Gastroesophageal sphincter (tissue), 4 donors: ENCODE results near the gene L1CAM. TPM values are rescaled to one million over a fixed set of nuclear protein-coding genes. Genes with fewer than 3 reads are reported as not detected.
A peak's percentile ranks its signal among the peaks of the same experiment; 100 is the strongest.

Experiments used
- ATAC-seq: fragments of 150-250 bp; one replicate; pipeline ENCODE4 v1.9.1; 2016; ENCODE audit warnings: mild to moderate bottlenecking, moderate library complexity
- H3K27ac ChIP-seq, 4 donors: fragments of 200-600 bp; sonication (generic) in 3 of 4; 1 replicate in 3 of 4; 2 replicates in 1 of 4; pipeline ENCODE4 v1.5.1; 2016 to 2019
- H3K27me3 ChIP-seq: fragments of 200-600 bp; sonication (generic); one replicate; pipeline ENCODE4 v1.5.1; 2019
- H3K36me3 ChIP-seq, 2 donors: fragments of 200-600 bp; sonication (generic); one replicate each; pipeline ENCODE4 v1.5.1; 2019; ENCODE audit warnings: control low read depth in 1 of 2
- H3K4me1 ChIP-seq, 3 donors: fragments of 200-600 bp; sonication (generic); 1 replicate in 2 of 3; 2 replicates in 1 of 3; pipeline ENCODE4 v1.5.1; 2016 to 2019; ENCODE audit warnings: control low read depth in 2 of 3
- H3K4me3 ChIP-seq, 2 donors: fragments of 200-600 bp; sonication (generic); one replicate each; pipeline ENCODE4 v1.5.1; 2019; ENCODE audit warnings: mild to moderate bottlenecking in 1 of 2, moderate library complexity in 1 of 2
- H3K9me3 ChIP-seq, 3 donors: fragments of 200-600 bp; sonication (generic); one replicate each; pipeline ENCODE4 v1.5.1; 2017 to 2019; ENCODE audit warnings: control low read depth in 2 of 3
- EP300 ChIP-seq: sonication (generic); formaldehyde crosslinking; IDR thresholded peaks from one replicate; pipeline ENCODE4 v1.6.1; 2017; ENCODE audit warnings: antibody characterized with exemption, mild to moderate bottlenecking
- POLR2A ChIP-seq, 2 donors: fragments of 450-650 bp; IDR thresholded peaks; one replicate each; pipeline ENCODE4 v1.6.1; 2017; ENCODE audit warnings: antibody characterized with exemption in 2 of 2, mild to moderate bottlenecking in 2 of 2, moderate library complexity in 1 of 2
- POLR2AphosphoS5 ChIP-seq: sonication (generic); formaldehyde crosslinking; IDR thresholded peaks from one replicate; pipeline ENCODE4 v1.6.1; 2017; ENCODE audit warnings: antibody characterized with exemption
- WGBS, 2 donors: methylation state at CpG; one replicate each; pipeline ENCODE4 v1.1.5; 2018; ENCODE audit warnings: low coverage in 1 of 2; 5-methylcytosine and 5-hydroxymethylcytosine counted together
- total RNA-seq, 4 donors: library from RNA; depleted of rRNA; stranded (reverse); fragments of >200 nt; gene quantifications; one replicate each; pipeline ENCODE4 v1.1.0, GENCODE V29; 2016
- TF ChIP-seq, protein P1 (sequence below), 4 experiments: fragments of 200-600 bp in 2 of 4; fragments of 450-650 bp in 2 of 4; sonication (generic) in 1 of 4; IDR thresholded peaks; one replicate each; pipeline ENCODE4 v1.5.1; 2017 to 2019; ENCODE audit warnings: antibody characterized with exemption in 4 of 4, mild to moderate bottlenecking in 2 of 4, moderate library complexity in 2 of 4

Gene L1CAM
- total RNA-seq, 4 donors from 2014 or later = 16.2 to 53.3 (median 26.7) TPM

DNA sequence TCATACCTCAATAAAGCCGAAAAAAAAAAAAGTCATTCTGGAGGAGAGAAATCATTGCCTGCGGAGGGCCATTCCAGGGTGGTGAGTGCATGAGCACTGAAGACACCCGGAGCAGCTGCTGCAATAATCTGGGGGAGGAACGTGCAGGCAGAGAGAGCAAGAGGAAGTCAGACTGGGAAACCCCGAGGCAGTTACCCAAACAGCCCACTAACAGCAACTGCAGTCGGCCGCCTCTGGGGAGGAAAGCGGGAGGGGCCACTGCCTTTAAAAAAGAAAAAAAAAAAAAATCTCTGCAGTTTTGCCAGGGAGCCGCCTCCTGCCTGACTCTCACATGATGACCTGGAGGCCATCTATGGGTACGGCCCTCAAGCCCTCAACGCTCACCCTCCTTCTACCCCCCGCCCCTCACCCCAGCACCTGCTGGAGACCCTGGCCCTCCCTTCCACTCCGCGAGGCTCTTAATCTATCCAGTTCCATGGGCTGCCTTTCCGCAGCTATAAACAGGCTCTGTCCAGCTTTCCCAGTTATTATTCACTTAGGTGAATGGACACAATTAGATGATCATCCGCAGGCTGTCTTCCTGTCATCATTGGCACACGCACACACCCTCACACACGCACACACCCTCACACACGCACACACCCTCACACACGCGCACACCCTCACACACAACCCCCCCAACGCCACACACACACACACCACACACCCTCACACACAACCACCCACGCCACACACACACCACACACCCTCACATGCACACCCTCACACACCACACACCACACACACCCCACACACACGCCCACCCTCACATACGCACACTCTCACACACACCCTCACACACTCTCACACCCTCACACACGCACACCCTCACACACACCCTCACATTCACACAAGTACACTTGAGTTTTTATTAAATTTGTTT, 15.1 kb upstream of the L1CAM start:
- 32 to 58% methylated on average over 10 to 15 of the region's 26 CpGs for WGBS, 2 donors
- Histone ChIP-seq H3K36me3 (no peaks in the 10 kb centered on the region), H3K27ac (peak overlapping the region in 2 of 4 donors; percentile 44 to 52), H3K4me1 (peaks cover 0 to 43% (median 3%) of the 10 kb centered on the region in 3 donors), H3K27me3 (no peaks in the 10 kb centered on the region), H3K9me3 (no peaks in the 10 kb centered on the region), H3K4me3 (no peak overlapping the region)
- no peak for TF ChIP-seq POLR2A (IDR thresholded peaks at IDR 0.05)
- TF ChIP-seq, protein P1, sequence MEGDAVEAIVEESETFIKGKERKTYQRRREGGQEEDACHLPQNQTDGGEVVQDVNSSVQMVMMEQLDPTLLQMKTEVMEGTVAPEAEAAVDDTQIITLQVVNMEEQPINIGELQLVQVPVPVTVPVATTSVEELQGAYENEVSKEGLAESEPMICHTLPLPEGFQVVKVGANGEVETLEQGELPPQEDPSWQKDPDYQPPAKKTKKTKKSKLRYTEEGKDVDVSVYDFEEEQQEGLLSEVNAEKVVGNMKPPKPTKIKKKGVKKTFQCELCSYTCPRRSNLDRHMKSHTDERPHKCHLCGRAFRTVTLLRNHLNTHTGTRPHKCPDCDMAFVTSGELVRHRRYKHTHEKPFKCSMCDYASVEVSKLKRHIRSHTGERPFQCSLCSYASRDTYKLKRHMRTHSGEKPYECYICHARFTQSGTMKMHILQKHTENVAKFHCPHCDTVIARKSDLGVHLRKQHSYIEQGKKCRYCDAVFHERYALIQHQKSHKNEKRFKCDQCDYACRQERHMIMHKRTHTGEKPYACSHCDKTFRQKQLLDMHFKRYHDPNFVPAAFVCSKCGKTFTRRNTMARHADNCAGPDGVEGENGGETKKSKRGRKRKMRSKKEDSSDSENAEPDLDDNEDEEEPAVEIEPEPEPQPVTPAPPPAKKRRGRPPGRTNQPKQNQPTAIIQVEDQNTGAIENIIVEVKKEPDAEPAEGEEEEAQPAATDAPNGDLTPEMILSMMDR (IDR thresholded peaks at IDR 0.05) = no peak
- no peak for TF ChIP-seq EP300
- TF ChIP-seq POLR2AphosphoS5 = no peak
- ATAC-seq = peak; percentile 80

GRCh38 chrX:153897899-153898298, 11.9 kb upstream of the L1CAM start:
- H3K9me3 ChIP-seq = no peaks in the 10 kb centered on the region
- H3K4me1 ChIP-seq = peaks cover 0 to 26% (median 0%) of the 10 kb centered on the region in 3 donors
- no peak for ATAC-seq
- H3K27ac ChIP-seq = no peak overlapping the region
- TF ChIP-seq POLR2AphosphoS5 = no peak
- no peak for TF ChIP-seq EP300
- TF ChIP-seq, protein P1 (IDR thresholded peaks at IDR 0.05) = no peak
- no peak for TF ChIP-seq POLR2A (IDR thresholded peaks at IDR 0.05)
- H3K36me3 ChIP-seq = no peaks in the 10 kb centered on the region
- no peak overlapping the region for H3K4me3 ChIP-seq
- H3K27me3 ChIP-seq = no peaks in the 10 kb centered on the region

GRCh38 chrX:153889123-153889522, 3.1 kb upstream of the L1CAM start:
- H3K27ac ChIP-seq = no peak overlapping the region
- H3K36me3 ChIP-seq = no peaks in the 10 kb centered on the region
- ATAC-seq = no peak
- H3K9me3 ChIP-seq = no peaks in the 10 kb centered on the region
- 82 to 86% methylated on average over 2 to 6 of the region's 6 CpGs for WGBS, 2 donors
- no peak overlapping the region for H3K4me3 ChIP-seq
- peaks cover 30% of the 10 kb centered on the region for H3K27me3 ChIP-seq
- TF ChIP-seq, protein P1 (IDR thresholded peaks at IDR 0.05) = no peak
- H3K4me1 ChIP-seq = peaks cover 0 to 16% (median 4%) of the 10 kb centered on the region in 3 donors

DNA sequence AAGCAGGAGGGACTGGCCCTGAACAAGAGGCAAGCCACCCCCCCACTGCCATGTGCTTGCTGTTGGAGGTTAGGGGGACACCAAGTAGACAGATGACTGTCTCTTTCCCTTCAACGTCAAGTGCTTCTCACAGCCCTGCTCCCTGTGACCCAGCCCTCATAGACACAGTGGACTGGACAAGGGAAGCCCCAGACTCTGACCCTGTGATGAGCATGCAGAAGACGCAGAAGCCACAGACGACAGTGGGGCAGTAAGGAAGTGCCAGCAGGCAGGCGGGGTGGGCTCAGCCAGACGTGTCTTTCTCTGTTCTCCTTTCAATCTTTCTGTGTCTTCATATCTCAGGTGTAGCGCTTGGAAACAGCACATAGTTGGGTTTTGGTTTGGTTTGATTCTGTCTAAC, 2.4 kb upstream of the L1CAM start:
- no peak for TF ChIP-seq EP300
- TF ChIP-seq, protein P1 (IDR thresholded peaks at IDR 0.05) = no peak
- no peak for TF ChIP-seq POLR2A (IDR thresholded peaks at IDR 0.05)
- no peak for TF ChIP-seq POLR2AphosphoS5
- no peak for ATAC-seq
- H3K36me3 ChIP-seq = no peaks in the 10 kb centered on the region
- H3K27me3 ChIP-seq = peaks cover 38% of the 10 kb centered on the region
- H3K9me3 ChIP-seq = no peaks in the 10 kb centered on the region
- peaks cover 0 to 16% (median 4%) of the 10 kb centered on the region in 3 donors for H3K4me1 ChIP-seq
- 0 to 67% methylated on average over 1 to 5 of the region's 6 CpGs for WGBS, 2 donors
- H3K4me3 ChIP-seq = no peak overlapping the region
- no peak overlapping the region for H3K27ac ChIP-seq

GRCh38 chrX:153887385-153887784, 1.4 kb upstream of the L1CAM start:
- TF ChIP-seq POLR2AphosphoS5 (no peak), EP300 (no peak), POLR2A (IDR thresholded peaks at IDR 0.05) (no peak)
- TF ChIP-seq, protein P1 (IDR thresholded peaks at IDR 0.05) = no peak
- Histone ChIP-seq H3K9me3 (no peaks in the 10 kb centered on the region), H3K4me1 (peaks cover 0 to 16% (median 4%) of the 10 kb centered on the region in 3 donors), H3K27me3 (peaks cover 47% of the 10 kb centered on the region), H3K27ac (peak overlapping the region in 1 of 4 donors; percentile 73), H3K4me3 (no peak overlapping the region), H3K36me3 (no peaks in the 10 kb centered on the region)
- WGBS, 2 donors = 70 to 80% methylated on average over 1 to 2 of the region's 8 CpGs
- no peak for ATAC-seq
